GM23338 (cell line): ENCODE measurements around the gene KIF18A. TPM values are rescaled to one million over a fixed set of nuclear protein-coding genes. Genes with fewer than 3 reads are reported as not detected.

Experiments
- ATAC-seq: fragments of 200-7000 bp; cut with Tn5 transposase; 3 replicates; pipeline ENCODE4 v1.9.1; 2020
- DNase-seq: peaks from one replicate; pipeline ENCODE4 v3.0.0-alpha.2; 2015; ENCODE audit warnings: low spot score
- H2AFZ ChIP-seq: fragments of 200-600 bp; sonication (generic); 2 replicates; pipeline ENCODE4 v1.8.0; 2016; ENCODE audit warnings: antibody characterized with exemption, mild to moderate bottlenecking, moderate library complexity
- H3F3A ChIP-seq: fragments of 200-600 bp; sonication (generic); replicated peaks from 2 replicates; pipeline ENCODE4 v1.8.0; 2017; ENCODE audit warnings: antibody characterized with exemption, mixed run types, low read depth
- H3K27ac ChIP-seq: fragments of 200-600 bp; sonication (generic); 2 replicates; pipeline ENCODE4 v1.6.1; 2016; ENCODE audit warnings: low read depth
- H3K27me3 ChIP-seq: fragments of 200-600 bp; sonication (generic); 2 replicates; pipeline ENCODE4 v1.8.0; 2016; ENCODE audit warnings: mild to moderate bottlenecking, mixed run types, moderate library complexity; ENCODE audit not compliant: insufficient read depth
- H3K36me3 ChIP-seq: fragments of 200-600 bp; sonication (generic); 2 replicates; pipeline ENCODE4 v1.8.0; 2016; ENCODE audit warnings: mild to moderate bottlenecking; ENCODE audit not compliant: insufficient read depth
- H3K4me1 ChIP-seq: fragments of 200-600 bp; sonication (generic); 2 replicates; pipeline ENCODE4 v1.8.0; 2016; ENCODE audit warnings: mild to moderate bottlenecking, moderate library complexity; ENCODE audit not compliant: insufficient read depth
- H3K4me2 ChIP-seq: fragments of 200-600 bp; sonication (generic); 2 replicates; pipeline ENCODE4 v1.7.1; 2017; ENCODE audit warnings: mixed run types
- H3K4me3 ChIP-seq: fragments of 200-600 bp; sonication (generic); 2 replicates; pipeline ENCODE4 v1.6.1; 2016; ENCODE audit warnings: mixed run types
- H3K79me2 ChIP-seq: fragments of 200-600 bp; sonication (generic); replicated peaks from 2 replicates; pipeline ENCODE4 v1.8.0; 2017; ENCODE audit warnings: mild to moderate bottlenecking; ENCODE audit not compliant: insufficient read depth
- H3K9me2 ChIP-seq: fragments of 200-600 bp; sonication (generic); 2 replicates; pipeline ENCODE4 v1.8.0; 2017; ENCODE audit not compliant: insufficient read depth
- H4K20me1 ChIP-seq: fragments of 200-600 bp; sonication (generic); replicated peaks from 2 replicates; pipeline ENCODE4 v1.8.0; 2017; ENCODE audit warnings: mild to moderate bottlenecking; ENCODE audit not compliant: insufficient read depth
- H3K27ac Mint-ChIP-seq: 2 replicates; pipeline ENCODE4 v1.8.0; 2020; ENCODE audit warnings: inconsistent platforms, mild to moderate bottlenecking, moderate library complexity, mixed read lengths
- H3K27me3 Mint-ChIP-seq: 3 replicates; pipeline ENCODE4 v1.8.0; 2022; ENCODE audit warnings: low read depth, mild to moderate bottlenecking, moderate library complexity, mixed read lengths, inconsistent platforms; ENCODE audit not compliant: insufficient read depth, poor library complexity
- H3K36me3 Mint-ChIP-seq: 3 replicates; pipeline ENCODE4 v1.8.0; 2021; ENCODE audit warnings: low read depth, mild to moderate bottlenecking, inconsistent platforms, moderate library complexity, mixed read lengths
- H3K4me1 Mint-ChIP-seq: 3 replicates; pipeline ENCODE4 v1.8.0; 2020; ENCODE audit warnings: mild to moderate bottlenecking, inconsistent platforms, mixed read lengths
- H3K4me3 Mint-ChIP-seq: 3 replicates; pipeline ENCODE4 v1.8.0; 2021; ENCODE audit warnings: moderate library complexity, mild to moderate bottlenecking, inconsistent platforms, mixed read lengths
- H3K9me3 Mint-ChIP-seq: 3 replicates; pipeline ENCODE4 v1.8.0; 2020; ENCODE audit warnings: moderate library complexity, mild to moderate bottlenecking, inconsistent platforms, mixed read lengths
- CTCF ChIP-seq, 2 experiments: fragments of 200-600 bp in 1 of 2; sonication (generic) in 1 of 2; conservative IDR thresholded peaks; 2 replicates each; pipeline versions ENCODE4 v1.5.1 to v1.6.1; 2016 to 2017; ENCODE audit warnings: antibody characterized with exemption in 2 of 2, low read depth in 2 of 2, mild to moderate bottlenecking in 2 of 2, moderate library complexity in 1 of 2
- EZH2phosphoT487 ChIP-seq: fragments of 200-600 bp; sonication (generic); IDR thresholded peaks from one replicate; pipeline ENCODE4 v1.8.1; 2018; ENCODE audit warnings: antibody characterized with exemption; ENCODE audit not compliant: unreplicated experiment
- JUNB ChIP-seq: IDR thresholded peaks from one replicate; pipeline ENCODE4 v1.6.1; 2016; ENCODE audit warnings: antibody characterized with exemption; ENCODE audit not compliant: unreplicated experiment
- NANOG ChIP-seq: IDR thresholded peaks from 2 replicates; pipeline ENCODE4 v1.6.1; 2016; ENCODE audit warnings: antibody characterized with exemption, borderline replicate concordance
- REST ChIP-seq: IDR thresholded peaks from one replicate; pipeline ENCODE4 v1.6.1; 2018; ENCODE audit warnings: antibody characterized with exemption; ENCODE audit not compliant: unreplicated experiment
- STAT1 ChIP-seq: IDR thresholded peaks from one replicate; pipeline ENCODE4 v1.6.1; 2016; ENCODE audit warnings: antibody characterized with exemption; ENCODE audit not compliant: unreplicated experiment
- ZNF331 ChIP-seq: fragments of 250-450 bp; sonication (Bioruptor Pico); IDR thresholded peaks from 2 replicates; pipeline ENCODE4 v1.5.0; 2020; ENCODE audit warnings: low read depth, mild to moderate bottlenecking, moderate library complexity
- polyA plus RNA-seq: library from polyadenylated mRNA; unstranded; fragments of >200 nt; fragmentation: Nextera tagmentation; extraction: Ambion mirVana; gene quantifications from 2 replicates; pipeline ENCODE4 v1.2.1, GENCODE V29; 2016
- total RNA-seq: library from RNA; depleted of rRNA; stranded (reverse); fragments of >200 nt; shearing (Covaris generic); gene quantifications from 2 replicates; pipeline ENCODE4 v1.2.3, GENCODE V29; 2014
- TF ChIP-seq, protein P1 (sequence below): fragments of 250-450 bp; sonication (Bioruptor Pico); IDR thresholded peaks from 2 replicates; pipeline ENCODE4 v1.5.0; 2020; ENCODE audit warnings: mild to moderate bottlenecking, moderate library complexity

Gene KIF18A
- total and polyA plus RNA-seq, 2 experiments from 2014 or later = 22.2 to 26.5 TPM

DNA sequence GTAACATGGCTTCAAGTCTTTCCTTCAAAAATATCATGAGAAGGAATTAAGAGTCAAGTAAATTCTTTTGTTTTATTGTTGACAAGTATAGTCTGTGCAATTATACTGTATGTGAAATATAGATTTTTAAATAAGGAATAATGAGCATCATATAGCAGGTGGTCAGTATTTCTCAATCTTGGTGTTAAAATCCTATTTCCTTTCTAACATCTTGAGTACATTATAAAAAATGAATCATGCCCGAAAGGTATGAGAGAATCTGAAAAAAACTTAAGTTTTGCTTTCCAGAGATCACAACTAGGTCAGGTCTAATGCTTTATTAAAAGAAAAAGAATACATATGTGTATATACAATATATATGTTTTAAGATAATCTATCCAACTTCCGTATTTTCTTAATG lies 53.1 kb downstream of the KIF18A start:
- DNase-seq (no peak), ATAC-seq (no peak)
- Histone ChIP-seq H4K20me1 (no peaks in the 10 kb centered on the region), H3K4me1 (no peaks in the 10 kb centered on the region), H3F3A (no peaks in the 10 kb centered on the region), H3K4me3 (no peak overlapping the region), H3K27ac (no peak overlapping the region), H3K79me2 (no peaks in the 10 kb centered on the region), H3K4me2 (no peak overlapping the region), H2AFZ (no peak overlapping the region), H3K9me2 (no peaks in the 10 kb centered on the region), H3K36me3 (no peaks in the 10 kb centered on the region), H3K27me3 (no peaks in the 10 kb centered on the region)
- H3K4me3 Mint-ChIP-seq = no peak overlapping the region
- no peaks in the 10 kb centered on the region for H3K27me3 Mint-ChIP-seq
- no peak overlapping the region for H3K27ac Mint-ChIP-seq
- H3K9me3 Mint-ChIP-seq = no peaks in the 10 kb centered on the region
- H3K36me3 Mint-ChIP-seq = peaks cover 9% of the 10 kb centered on the region; the same call in 1 of the 3 replicates
- TF ChIP-seq JUNB (no peak), EZH2phosphoT487 (no peak), ZNF331 (CRISPR knock-in tag) (no peak), NANOG (no peak), STAT1 (no peak)
- peaks cover 5% of the 10 kb centered on the region; the same call in 2 of the 3 replicates for H3K4me1 Mint-ChIP-seq

DNA sequence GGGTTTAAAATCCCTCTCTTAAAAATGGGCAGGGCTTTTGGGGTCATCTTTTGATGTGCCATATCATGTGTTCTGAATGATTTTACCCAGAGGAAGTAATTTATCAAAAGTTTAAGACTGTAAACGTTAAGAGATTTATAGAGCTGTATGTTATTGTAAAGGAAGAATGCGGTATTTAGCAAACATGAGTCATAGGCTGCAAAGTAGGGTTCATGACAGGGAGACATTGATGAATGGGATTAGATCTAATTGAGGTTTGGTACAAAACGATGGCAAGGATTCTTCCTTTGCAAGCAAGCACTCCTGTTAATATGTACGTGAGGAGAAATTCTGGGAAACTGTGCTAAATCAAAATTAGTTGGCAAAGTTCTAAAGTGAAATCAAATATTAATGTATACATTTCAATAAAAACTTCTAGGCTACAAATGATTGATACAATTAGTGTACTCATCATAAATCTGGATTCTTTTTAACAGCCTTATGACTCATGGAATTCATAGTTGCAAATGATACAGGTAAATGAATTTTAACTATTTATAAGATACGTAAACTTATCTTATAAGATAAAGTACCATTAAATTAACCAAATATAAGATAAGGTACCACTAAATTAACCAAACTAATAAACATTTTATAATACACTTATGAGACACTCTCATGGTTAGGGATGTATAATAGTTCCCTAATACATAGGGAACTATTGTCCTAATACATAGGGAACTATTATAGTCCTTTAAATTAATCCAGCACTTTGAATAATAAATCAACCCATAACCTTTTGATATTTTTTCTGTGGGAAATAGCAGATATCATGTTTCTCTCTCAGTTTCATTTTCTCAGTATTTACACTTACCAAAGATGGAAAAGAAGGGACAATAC lies 58.4 kb downstream of the KIF18A start:
- H3K27ac Mint-ChIP-seq = no peak overlapping the region
- H2AFZ ChIP-seq = no peak overlapping the region
- TF ChIP-seq, protein P1, sequence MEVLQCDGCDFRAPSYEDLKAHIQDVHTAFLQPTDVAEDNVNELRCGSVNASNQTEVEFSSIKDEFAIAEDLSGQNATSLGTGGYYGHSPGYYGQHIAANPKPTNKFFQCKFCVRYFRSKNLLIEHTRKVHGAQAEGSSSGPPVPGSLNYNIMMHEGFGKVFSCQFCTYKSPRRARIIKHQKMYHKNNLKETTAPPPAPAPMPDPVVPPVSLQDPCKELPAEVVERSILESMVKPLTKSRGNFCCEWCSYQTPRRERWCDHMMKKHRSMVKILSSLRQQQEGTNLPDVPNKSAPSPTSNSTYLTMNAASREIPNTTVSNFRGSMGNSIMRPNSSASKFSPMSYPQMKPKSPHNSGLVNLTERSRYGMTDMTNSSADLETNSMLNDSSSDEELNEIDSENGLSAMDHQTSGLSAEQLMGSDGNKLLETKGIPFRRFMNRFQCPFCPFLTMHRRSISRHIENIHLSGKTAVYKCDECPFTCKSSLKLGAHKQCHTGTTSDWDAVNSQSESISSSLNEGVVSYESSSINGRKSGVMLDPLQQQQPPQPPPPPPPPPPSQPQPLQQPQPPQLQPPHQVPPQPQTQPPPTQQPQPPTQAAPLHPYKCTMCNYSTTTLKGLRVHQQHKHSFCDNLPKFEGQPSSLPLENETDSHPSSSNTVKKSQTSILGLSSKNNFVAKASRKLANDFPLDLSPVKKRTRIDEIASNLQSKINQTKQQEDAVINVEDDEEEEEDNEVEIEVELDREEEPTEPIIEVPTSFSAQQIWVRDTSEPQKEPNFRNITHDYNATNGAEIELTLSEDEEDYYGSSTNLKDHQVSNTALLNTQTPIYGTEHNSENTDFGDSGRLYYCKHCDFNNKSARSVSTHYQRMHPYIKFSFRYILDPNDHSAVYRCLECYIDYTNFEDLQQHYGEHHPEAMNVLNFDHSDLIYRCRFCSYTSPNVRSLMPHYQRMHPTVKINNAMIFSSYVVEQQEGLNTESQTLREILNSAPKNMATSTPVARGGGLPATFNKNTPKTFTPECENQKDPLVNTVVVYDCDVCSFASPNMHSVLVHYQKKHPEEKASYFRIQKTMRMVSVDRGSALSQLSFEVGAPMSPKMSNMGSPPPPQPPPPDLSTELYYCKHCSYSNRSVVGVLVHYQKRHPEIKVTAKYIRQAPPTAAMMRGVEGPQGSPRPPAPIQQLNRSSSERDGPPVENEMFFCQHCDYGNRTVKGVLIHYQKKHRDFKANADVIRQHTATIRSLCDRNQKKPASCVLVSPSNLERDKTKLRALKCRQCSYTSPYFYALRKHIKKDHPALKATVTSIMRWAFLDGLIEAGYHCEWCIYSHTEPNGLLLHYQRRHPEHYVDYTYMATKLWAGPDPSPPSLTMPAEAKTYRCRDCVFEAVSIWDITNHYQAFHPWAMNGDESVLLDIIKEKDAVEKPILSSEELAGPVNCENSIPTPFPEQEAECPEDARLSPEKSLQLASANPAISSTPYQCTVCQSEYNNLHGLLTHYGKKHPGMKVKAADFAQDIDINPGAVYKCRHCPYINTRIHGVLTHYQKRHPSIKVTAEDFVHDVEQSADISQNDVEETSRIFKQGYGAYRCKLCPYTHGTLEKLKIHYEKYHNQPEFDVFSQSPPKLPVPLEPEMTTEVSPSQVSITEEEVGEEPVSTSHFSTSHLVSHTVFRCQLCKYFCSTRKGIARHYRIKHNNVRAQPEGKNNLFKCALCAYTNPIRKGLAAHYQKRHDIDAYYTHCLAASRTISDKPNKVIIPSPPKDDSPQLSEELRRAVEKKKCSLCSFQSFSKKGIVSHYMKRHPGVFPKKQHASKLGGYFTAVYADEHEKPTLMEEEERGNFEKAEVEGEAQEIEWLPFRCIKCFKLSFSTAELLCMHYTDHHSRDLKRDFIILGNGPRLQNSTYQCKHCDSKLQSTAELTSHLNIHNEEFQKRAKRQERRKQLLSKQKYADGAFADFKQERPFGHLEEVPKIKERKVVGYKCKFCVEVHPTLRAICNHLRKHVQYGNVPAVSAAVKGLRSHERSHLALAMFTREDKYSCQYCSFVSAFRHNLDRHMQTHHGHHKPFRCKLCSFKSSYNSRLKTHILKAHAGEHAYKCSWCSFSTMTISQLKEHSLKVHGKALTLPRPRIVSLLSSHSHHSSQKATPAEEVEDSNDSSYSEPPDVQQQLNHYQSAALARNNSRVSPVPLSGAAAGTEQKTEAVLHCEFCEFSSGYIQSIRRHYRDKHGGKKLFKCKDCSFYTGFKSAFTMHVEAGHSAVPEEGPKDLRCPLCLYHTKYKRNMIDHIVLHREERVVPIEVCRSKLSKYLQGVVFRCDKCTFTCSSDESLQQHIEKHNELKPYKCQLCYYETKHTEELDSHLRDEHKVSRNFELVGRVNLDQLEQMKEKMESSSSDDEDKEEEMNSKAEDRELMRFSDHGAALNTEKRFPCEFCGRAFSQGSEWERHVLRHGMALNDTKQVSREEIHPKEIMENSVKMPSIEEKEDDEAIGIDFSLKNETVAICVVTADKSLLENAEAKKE (CRISPR knock-in tag) = no peak
- no peak for TF ChIP-seq CTCF (conservative IDR thresholded peaks at IDR 0.05; ENCODE audit: low read depth in 2 of 2)
- no peak for TF ChIP-seq REST
- no peak for TF ChIP-seq ZNF331 (CRISPR knock-in tag)

More for the DNA sequence above, 58.4 kb downstream of the KIF18A start:
- H3K9me2 ChIP-seq = no peaks in the 10 kb centered on the region
- no peaks in the 10 kb centered on the region for H3K79me2 ChIP-seq
- no peaks in the 10 kb centered on the region for H4K20me1 ChIP-seq
- Mint-ChIP-seq H3K27me3 (no peaks in the 10 kb centered on the region), H3K9me3 (no peaks in the 10 kb centered on the region), H3K4me3 (no peak overlapping the region), H3K36me3 (no peaks in the 10 kb centered on the region), H3K4me1 (no peaks in the 10 kb centered on the region)
- H3K36me3 ChIP-seq = no peaks in the 10 kb centered on the region
- H3K27me3 ChIP-seq = no peaks in the 10 kb centered on the region
- H3K4me2 ChIP-seq = no peak overlapping the region
- no peak overlapping the region for H3K27ac ChIP-seq
- H3K4me1 ChIP-seq = no peaks in the 10 kb centered on the region
- DNase-seq = no peak
- ATAC-seq = no peak
- no peaks in the 10 kb centered on the region for H3F3A ChIP-seq
- no peak overlapping the region for H3K4me3 ChIP-seq
